GM12878 (cell line): ENCODE results near the gene EDC3. TPM values are rescaled to one million over a fixed set of nuclear protein-coding genes. Genes with fewer than 3 reads are reported as not detected.

ENCODE experiments used
- GATAD2B ChIP-seq: fragments of 450-650 bp; conservative IDR thresholded peaks from 2 replicates; pipeline ENCODE4 v1.6.1; 2017; ENCODE audit warnings: low read depth, mild to moderate bottlenecking, moderate library complexity
- HDGF ChIP-seq: fragments of 450-650 bp; IDR thresholded peaks from 2 replicates; pipeline ENCODE4 v1.6.1; 2016; ENCODE audit warnings: antibody characterized with exemption
- KLF5 ChIP-seq: fragments of 450-650 bp; IDR thresholded peaks from 2 replicates; pipeline ENCODE4 v1.6.1; 2014; ENCODE audit warnings: mild to moderate bottlenecking; ENCODE audit not compliant: partially characterized antibody
- MEF2A ChIP-seq: IDR thresholded peaks from 2 replicates; pipeline ENCODE4 v1.6.1; 2011; ENCODE audit warnings: low read depth, mild to moderate bottlenecking, low read length, moderate library complexity; ENCODE audit not compliant: insufficient read depth
- POLR2A ChIP-seq: IDR thresholded peaks from 2 replicates; pipeline ENCODE4 v1.6.1; 2011; ENCODE audit warnings: low read depth, mild to moderate bottlenecking, low read length
- SREBF1 ChIP-seq: IDR thresholded peaks from 2 replicates; pipeline ENCODE4 v1.6.1; 2012; ENCODE audit warnings: mild to moderate bottlenecking, low read length
- polyA plus RNA-seq, 11 experiments: library from polyadenylated mRNA; depleted of rRNA in 4 of 11; unstranded in 6 of 11; stranded (reverse) in 5 of 11; fragments of >200 nt; fragmentation: Nextera tagmentation in 4 of 11; fragmentation: Illumina TruSeq in 1 of 11; extraction: Ambion mirVana in 4 of 11; extraction: Trizol in 1 of 11; gene quantifications; 1 replicate in 1 of 11; 2 replicates in 10 of 11; pipeline versions ENCODE4 v1.2.1 to v1.2.3, GENCODE V29; 2011 to 2016; ENCODE audit warnings: inconsistent platforms in 2 of 11, missing spikeins in 2 of 11, low read depth in 1 of 11
- total RNA-seq, 4 experiments: library from RNA; depleted of rRNA in 3 of 4; stranded (reverse); fragments of >200 nt in 3 of 4; fragmentation: Illumina TruSeq in 1 of 4; extraction: Trizol in 1 of 4; gene quantifications; 2 replicates each; pipeline versions ENCODE4 v1.2.1 to v1.2.3, GENCODE V29; 2013 to 2021
- TF ChIP-seq, protein P1 (sequence below): fragments of 450-650 bp; IDR thresholded peaks from 2 replicates; pipeline ENCODE4 v1.6.1; 2016; ENCODE audit warnings: mild to moderate bottlenecking, moderate library complexity, borderline replicate concordance

Gene EDC3
- total and polyA plus RNA-seq, 10 of the 15 experiments (the other 5 are each of a cell fraction or from before 2014, with no cell fraction given), result 11.8 to 48.4 (median 35.3) TPM

DNA sequence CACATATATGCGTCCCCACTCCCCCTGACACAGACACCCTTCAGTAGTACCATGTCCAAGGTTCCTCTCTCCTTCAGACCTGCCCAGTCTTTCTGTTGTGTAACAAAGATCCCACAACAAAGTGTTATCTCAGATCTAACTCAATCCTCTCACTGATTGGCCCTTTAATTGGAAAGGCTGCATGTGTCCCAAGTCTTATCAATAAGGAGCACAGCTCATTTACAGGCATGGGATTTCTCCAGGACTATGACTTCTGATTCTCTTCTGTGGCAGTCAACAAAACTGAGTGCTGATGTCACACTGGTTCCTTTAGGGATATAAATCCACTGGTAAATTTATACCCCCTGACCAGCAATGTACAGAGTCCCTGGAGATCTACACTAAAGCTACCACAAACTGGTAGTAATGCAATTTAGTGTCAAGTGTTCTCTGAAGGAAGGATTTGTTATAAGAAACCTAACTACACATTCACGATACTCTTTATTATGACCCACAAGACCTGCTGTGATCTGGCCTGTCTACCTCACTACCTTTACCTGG, 52.1 kb downstream of the EDC3 start (continued):
- TF ChIP-seq, protein P1, sequence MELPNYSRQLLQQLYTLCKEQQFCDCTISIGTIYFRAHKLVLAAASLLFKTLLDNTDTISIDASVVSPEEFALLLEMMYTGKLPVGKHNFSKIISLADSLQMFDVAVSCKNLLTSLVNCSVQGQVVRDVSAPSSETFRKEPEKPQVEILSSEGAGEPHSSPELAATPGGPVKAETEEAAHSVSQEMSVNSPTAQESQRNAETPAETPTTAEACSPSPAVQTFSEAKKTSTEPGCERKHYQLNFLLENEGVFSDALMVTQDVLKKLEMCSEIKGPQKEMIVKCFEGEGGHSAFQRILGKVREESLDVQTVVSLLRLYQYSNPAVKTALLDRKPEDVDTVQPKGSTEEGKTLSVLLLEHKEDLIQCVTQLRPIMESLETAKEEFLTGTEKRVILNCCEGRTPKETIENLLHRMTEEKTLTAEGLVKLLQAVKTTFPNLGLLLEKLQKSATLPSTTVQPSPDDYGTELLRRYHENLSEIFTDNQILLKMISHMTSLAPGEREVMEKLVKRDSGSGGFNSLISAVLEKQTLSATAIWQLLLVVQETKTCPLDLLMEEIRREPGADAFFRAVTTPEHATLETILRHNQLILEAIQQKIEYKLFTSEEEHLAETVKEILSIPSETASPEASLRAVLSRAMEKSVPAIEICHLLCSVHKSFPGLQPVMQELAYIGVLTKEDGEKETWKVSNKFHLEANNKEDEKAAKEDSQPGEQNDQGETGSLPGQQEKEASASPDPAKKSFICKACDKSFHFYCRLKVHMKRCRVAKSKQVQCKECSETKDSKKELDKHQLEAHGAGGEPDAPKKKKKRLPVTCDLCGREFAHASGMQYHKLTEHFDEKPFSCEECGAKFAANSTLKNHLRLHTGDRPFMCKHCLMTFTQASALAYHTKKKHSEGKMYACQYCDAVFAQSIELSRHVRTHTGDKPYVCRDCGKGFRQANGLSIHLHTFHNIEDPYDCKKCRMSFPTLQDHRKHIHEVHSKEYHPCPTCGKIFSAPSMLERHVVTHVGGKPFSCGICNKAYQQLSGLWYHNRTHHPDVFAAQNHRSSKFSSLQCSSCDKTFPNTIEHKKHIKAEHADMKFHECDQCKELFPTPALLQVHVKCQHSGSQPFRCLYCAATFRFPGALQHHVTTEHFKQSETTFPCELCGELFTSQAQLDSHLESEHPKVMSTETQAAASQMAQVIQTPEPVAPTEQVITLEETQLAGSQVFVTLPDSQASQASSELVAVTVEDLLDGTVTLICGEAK, result no peak
- TF ChIP-seq SREBF1 (no peak), GATAD2B (no peak), POLR2A (no peak), HDGF (no peak), KLF5 (no peak), MEF2A (no peak)
